Measurements from ENCODE around the gene R3HDM2.

Gene R3HDM2

GRCh38 chr12:57420482-57420881, 10.4 kb downstream of the R3HDM2 start:
- peaks cover 9% of the 10 kb centered on the region for H3K4me1 ChIP-seq (ENCODE audit: insufficient read depth, low read length, severe bottlenecking)
- H3F3A ChIP-seq (ENCODE audit: insufficient read depth, low read length) = no peaks in the 10 kb centered on the region
- no peak overlapping the region for H3K27ac ChIP-seq (ENCODE audit: low read depth, low read length, poor library complexity, severe bottlenecking)
- no peak overlapping the region for H3K4me2 ChIP-seq (ENCODE audit: low read length)
- no peak overlapping the region for H3K4me3 ChIP-seq (ENCODE audit: low read depth, low read length, poor library complexity, severe bottlenecking)
- H3K9ac ChIP-seq (ENCODE audit: low read length) = no peak overlapping the region
- no peaks in the 10 kb centered on the region for H3K9me3 ChIP-seq (ENCODE audit: low read length)
- H3K9me2 ChIP-seq (ENCODE audit: low read depth, low read length) = no peaks in the 10 kb centered on the region
- peaks cover 9% of the 10 kb centered on the region; the same call in 1 of the 2 replicates for H3K36me3 ChIP-seq (ENCODE audit: insufficient read depth, low read length)
- H4K20me1 ChIP-seq (ENCODE audit: insufficient read depth, low read length) = no peaks in the 10 kb centered on the region
- no peak for TF ChIP-seq EZH2 (IDR thresholded peaks at IDR 0.05; ENCODE audit: borderline replicate concordance, low read length)
- TF ChIP-seq CTCF (IDR thresholded peaks at IDR 0.05; ENCODE audit: low read length) = no peak
- no peak overlapping the region for H2AFZ ChIP-seq (ENCODE audit: low read length)
- peaks cover 14% of the 10 kb centered on the region for H3K79me2 ChIP-seq (ENCODE audit: insufficient read depth, low read length)
- no peaks in the 10 kb centered on the region for H3K27me3 ChIP-seq (ENCODE audit: insufficient read depth, low read length)

GRCh38 chr12:57419495-57419894, 11.3 kb downstream of the R3HDM2 start:
- Histone ChIP-seq H3F3A (ENCODE audit: insufficient read depth, low read length) (no peaks in the 10 kb centered on the region), H3K79me2 (ENCODE audit: insufficient read depth, low read length) (peaks cover 22% of the 10 kb centered on the region), H3K27me3 (ENCODE audit: insufficient read depth, low read length) (no peaks in the 10 kb centered on the region), H3K4me3 (ENCODE audit: low read depth, low read length, poor library complexity, severe bottlenecking) (no peak overlapping the region), H3K9me2 (ENCODE audit: low read depth, low read length) (no peaks in the 10 kb centered on the region), H3K9me3 (ENCODE audit: low read length) (no peaks in the 10 kb centered on the region), H3K36me3 (ENCODE audit: insufficient read depth, low read length) (peaks cover 7% of the 10 kb centered on the region; the same call in 1 of the 2 replicates), H3K9ac (ENCODE audit: low read length) (no peak overlapping the region), H2AFZ (ENCODE audit: low read length) (no peak overlapping the region), H3K4me2 (ENCODE audit: low read length) (no peak overlapping the region), H3K27ac (ENCODE audit: low read depth, low read length, poor library complexity, severe bottlenecking) (no peak overlapping the region), H3K4me1 (ENCODE audit: insufficient read depth, low read length, severe bottlenecking) (peaks cover 14% of the 10 kb centered on the region), H4K20me1 (ENCODE audit: insufficient read depth, low read length) (no peaks in the 10 kb centered on the region)
- TF ChIP-seq EZH2 (IDR thresholded peaks at IDR 0.05; ENCODE audit: borderline replicate concordance, low read length) (no peak), CTCF (IDR thresholded peaks at IDR 0.05; ENCODE audit: low read length) (no peak)

GRCh38 chr12:57418255-57418654, 12.6 kb downstream of the R3HDM2 start:
- Histone ChIP-seq H3K4me2 (ENCODE audit: low read length) (no peak overlapping the region), H3F3A (ENCODE audit: insufficient read depth, low read length) (no peaks in the 10 kb centered on the region), H2AFZ (ENCODE audit: low read length) (no peak overlapping the region), H4K20me1 (ENCODE audit: insufficient read depth, low read length) (no peaks in the 10 kb centered on the region), H3K79me2 (ENCODE audit: insufficient read depth, low read length) (peaks cover 22% of the 10 kb centered on the region), H3K36me3 (ENCODE audit: insufficient read depth, low read length) (peaks cover 5% of the 10 kb centered on the region; the same call in 1 of the 2 replicates), H3K4me1 (ENCODE audit: insufficient read depth, low read length, severe bottlenecking) (peaks cover 14% of the 10 kb centered on the region), H3K4me3 (ENCODE audit: low read depth, low read length, poor library complexity, severe bottlenecking) (no peak overlapping the region), H3K9me3 (ENCODE audit: low read length) (no peaks in the 10 kb centered on the region), H3K27me3 (ENCODE audit: insufficient read depth, low read length) (no peaks in the 10 kb centered on the region), H3K9me2 (ENCODE audit: low read depth, low read length) (no peaks in the 10 kb centered on the region), H3K27ac (ENCODE audit: low read depth, low read length, poor library complexity, severe bottlenecking) (no peak overlapping the region), H3K9ac (ENCODE audit: low read length) (no peak overlapping the region)
- TF ChIP-seq EZH2 (IDR thresholded peaks at IDR 0.05; ENCODE audit: borderline replicate concordance, low read length) (no peak), CTCF (IDR thresholded peaks at IDR 0.05; ENCODE audit: low read length) (no peak)

All from OCI-LY1 (cell line).